SU-DHL-6 (cell line): ENCODE measurements around the gene KLK15.

Source experiments
- EZH2phosphoT487 ChIP-seq: fragments of 200-600 bp; sonication (generic), shearing (Covaris generic); conservative IDR thresholded peaks from 2 replicates; pipeline ENCODE4 v1.6.1; 2018; ENCODE audit warnings: mild to moderate bottlenecking, antibody characterized with exemption, low read length, moderate library complexity, mixed read lengths
- TF ChIP-seq, protein P1 (sequence below): fragments of 200-600 bp; sonication (generic); IDR thresholded peaks from one replicate; pipeline ENCODE4 v1.5.1; 2017; ENCODE audit warnings: antibody characterized with exemption, mild to moderate bottlenecking, low read length, moderate library complexity; ENCODE audit not compliant: insufficient read depth, poor library complexity, severe bottlenecking

DNA sequence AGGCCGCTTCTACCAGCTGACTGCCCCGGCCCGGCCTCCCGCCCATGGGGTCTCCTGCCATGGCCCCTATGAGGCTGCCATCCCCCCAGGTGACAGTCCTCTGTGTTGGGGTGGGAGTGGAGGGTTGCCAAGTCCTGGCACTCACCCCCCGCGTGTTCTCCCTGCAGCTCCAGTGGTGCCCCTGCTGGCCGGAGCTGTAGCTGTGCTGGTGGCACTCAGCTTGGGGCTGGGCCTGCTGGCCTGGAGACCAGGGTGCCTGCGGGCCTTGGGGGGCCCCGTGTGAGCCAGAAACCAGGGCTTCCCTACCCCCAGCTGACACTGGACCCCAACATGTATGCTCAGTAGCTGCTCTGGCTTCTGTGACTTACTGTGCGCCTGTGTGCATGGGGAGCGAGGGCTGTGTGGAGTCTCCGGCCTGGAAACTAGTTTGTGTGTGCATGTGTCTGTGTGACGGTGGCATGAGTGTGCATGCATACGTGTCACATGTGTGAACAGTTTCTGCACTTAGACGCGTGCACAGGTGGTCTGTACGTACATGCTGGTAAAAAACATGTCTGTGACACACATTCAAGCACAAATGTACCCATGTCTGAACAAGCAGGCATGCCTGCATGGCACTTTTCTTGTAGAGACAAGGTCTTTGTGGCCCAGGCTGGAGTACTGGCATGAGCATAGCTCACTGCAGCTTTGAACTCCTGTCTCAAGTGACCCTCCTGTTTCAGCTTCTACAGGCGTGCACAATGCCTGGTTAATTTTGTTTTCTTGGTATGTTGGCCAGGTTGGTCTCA is 38.3 kb downstream of the KLK15 start:
- TF ChIP-seq, protein P1, sequence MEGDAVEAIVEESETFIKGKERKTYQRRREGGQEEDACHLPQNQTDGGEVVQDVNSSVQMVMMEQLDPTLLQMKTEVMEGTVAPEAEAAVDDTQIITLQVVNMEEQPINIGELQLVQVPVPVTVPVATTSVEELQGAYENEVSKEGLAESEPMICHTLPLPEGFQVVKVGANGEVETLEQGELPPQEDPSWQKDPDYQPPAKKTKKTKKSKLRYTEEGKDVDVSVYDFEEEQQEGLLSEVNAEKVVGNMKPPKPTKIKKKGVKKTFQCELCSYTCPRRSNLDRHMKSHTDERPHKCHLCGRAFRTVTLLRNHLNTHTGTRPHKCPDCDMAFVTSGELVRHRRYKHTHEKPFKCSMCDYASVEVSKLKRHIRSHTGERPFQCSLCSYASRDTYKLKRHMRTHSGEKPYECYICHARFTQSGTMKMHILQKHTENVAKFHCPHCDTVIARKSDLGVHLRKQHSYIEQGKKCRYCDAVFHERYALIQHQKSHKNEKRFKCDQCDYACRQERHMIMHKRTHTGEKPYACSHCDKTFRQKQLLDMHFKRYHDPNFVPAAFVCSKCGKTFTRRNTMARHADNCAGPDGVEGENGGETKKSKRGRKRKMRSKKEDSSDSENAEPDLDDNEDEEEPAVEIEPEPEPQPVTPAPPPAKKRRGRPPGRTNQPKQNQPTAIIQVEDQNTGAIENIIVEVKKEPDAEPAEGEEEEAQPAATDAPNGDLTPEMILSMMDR: peak; percentile 22
- no peak for TF ChIP-seq EZH2phosphoT487
